Right renal pelvis (tissue), 4 donors: ENCODE results near the gene DGKB. TPM values are rescaled to one million over a fixed set of nuclear protein-coding genes. Genes with fewer than 3 reads are reported as not detected.

Experiments
- DNase-seq, 4 donors: peaks; one replicate each; pipeline ENCODE4 v3.0.0-alpha.2; 2013; ENCODE audit warnings: low read depth in 4 of 4, low spot score in 3 of 4, missing footprints in 1 of 4
- polyA plus RNA-seq, 4 donors: library from polyadenylated mRNA; unstranded; fragments of 120-200 nt; gene quantifications; one replicate each; pipeline ENCODE4 v1.2.1, GENCODE V29; 2013; ENCODE audit not compliant: insufficient read length in 4 of 4

The DGKB gene
- polyA plus RNA-seq, 4 donors = 2.8 to 3.4 (median 3.1) TPM

DNA sequence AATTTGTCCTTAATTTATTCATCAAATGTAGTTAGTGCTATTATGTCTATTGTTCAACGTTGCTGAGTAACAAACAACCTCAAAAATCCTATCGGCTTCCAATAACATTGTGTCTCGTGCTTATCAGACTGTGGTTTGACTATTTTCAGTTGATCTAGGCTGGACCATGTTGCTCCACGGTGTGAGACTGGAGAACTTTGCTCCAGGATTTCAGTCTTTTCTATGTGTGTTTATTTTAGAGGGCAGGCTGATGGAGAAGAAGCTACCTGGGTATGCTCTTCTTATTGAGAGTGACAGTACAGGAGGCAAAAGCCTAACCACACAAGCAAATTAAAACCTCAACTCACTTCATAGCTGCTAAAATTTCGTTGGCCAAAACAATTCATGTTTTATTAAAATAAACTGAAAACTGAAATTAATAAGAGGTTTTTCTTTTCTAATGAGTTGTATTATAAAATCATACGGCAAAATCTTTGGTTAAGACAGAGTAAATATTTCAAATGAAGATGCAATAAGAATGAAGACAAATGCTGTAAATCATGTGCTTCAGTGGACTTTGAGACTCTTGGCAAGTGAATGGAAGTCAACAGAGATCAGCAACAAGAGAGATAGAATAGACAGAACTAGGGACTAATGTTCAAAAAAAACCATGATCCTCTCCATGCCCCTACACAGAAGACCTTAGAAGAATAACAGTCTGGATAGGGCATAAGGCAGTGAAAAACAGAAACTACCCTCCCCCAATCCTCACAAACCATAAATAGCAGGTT lies 495.1 kb downstream of the DGKB start:
- DNase-seq = no peak

GRCh38 chr7:14403587-14403986 lies 499.0 kb downstream of the DGKB start:
- DNase-seq = no peak

DNA sequence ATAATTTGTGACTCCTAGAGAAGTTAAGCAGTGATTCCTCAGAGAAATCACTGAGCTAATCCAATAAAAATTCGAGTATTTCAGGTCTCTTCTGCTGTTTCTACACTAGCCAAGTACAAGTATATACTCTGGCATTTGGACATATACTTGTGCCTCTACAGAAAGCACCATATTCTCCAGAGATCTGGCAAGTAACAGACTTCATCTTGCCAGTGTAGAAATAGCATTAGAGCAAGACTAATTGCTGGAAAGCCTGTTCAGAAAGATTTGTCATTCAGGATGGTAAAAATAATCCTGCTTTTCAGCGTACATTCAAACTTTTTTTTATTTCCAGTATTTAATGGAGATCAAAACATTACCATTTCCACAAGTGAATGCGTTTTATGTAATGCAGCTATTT lies 502.3 kb downstream of the DGKB start:
- no peak for DNase-seq

- no peak for DNase-seq
Measured at GRCh38 chr7:14398526-14398925, 504.0 kb downstream of the DGKB start.

DNA sequence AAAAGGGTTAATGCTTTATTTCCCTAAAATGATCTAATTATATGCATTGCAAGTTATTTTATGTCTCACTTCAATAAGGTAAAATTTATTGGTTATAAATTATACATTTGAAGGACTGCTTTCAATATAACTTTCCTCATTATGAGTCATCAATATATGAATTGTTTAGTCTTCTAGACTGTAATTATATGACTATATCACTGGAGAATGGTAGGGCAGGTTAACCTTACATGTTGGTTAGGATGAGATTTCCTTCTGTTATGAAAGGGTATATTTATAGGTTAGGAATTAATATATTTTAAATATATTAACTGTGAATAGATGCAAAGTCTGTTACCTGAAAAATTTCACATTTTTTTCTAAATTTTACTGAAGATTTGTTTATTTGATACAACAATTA lies 506.7 kb downstream of the DGKB start:
- no peak for DNase-seq

GRCh38 chr7:14394786-14395185 lies 507.8 kb downstream of the DGKB start:
- no peak for DNase-seq

- no peak for DNase-seq
Measured at GRCh38 chr7:14389595-14389994, 513.0 kb downstream of the DGKB start.

DNA sequence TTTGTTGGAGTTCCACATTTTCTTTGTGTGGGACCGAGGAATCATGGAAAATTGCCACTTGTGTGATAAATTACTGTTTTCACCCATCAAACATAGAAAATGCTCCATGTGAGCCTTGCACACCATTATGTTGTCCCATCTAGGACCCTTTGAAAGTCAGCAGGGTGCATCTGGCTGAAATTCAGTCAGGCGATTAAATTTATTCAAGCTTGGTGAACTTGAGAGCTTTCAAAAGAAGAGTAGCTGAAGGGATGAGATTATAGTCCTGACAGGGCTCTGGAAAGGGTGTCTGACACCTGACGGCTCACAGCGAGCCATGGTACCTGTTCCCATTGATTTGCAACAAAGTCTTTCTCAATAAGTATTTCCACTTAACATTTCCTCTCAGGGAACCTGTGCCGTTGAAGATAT lies 513.4 kb downstream of the DGKB start:
- no peak for DNase-seq

GRCh38 chr7:14385074-14385473 lies 517.5 kb downstream of the DGKB start:
- DNase-seq = no peak

GRCh38 chr7:14381936-14382335 lies 520.6 kb downstream of the DGKB start:
- no peak for DNase-seq

- no peak for DNase-seq
Measured at GRCh38 chr7:14381306-14381705, 521.2 kb downstream of the DGKB start.

DNA sequence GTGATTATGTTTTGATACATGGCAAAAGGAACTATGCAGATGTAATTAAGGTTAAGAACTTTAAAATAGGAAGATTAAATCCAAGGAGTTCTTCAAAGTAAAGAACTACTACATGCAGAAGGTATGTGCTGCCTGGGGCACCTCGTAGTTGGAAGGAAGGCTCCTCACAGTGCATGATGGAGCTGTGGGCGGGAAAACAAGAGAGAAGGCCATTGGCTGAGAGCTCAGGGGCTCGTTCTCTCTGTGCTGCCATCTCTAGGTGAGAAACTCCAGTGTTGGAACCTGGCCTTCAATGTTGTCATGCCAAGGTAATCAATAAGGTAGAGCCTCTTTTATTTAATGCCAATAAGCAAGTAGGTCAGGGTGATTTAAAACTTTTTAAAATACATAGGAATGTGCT lies 521.7 kb downstream of the DGKB start:
- no peak for DNase-seq

- no peak for DNase-seq
Measured at GRCh38 chr7:14377646-14378266, 524.8 kb downstream of the DGKB start.

GRCh38 chr7:14376711-14377110 lies 525.8 kb downstream of the DGKB start:
- DNase-seq = no peak

- DNase-seq = no peak
Measured at GRCh38 chr7:14375998-14376397, 526.6 kb downstream of the DGKB start.

DNA sequence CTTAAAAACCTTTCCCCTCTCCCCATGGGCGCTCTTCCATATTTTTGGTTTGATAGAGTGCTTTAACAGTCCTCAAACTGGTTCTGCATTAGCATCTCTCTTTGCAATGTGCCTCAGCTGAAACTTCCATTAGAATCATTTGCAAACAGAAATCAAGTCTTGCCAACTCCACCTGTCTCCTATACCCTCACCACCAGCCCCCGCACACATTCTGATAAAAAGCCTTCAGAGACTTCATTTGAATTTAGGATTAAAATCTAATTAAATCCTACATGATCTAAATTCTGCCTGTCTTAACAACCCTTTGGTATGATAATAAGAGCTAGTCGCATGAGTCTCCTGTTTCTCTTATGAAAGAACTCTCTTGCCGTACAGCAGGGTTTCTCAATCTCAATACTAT lies 528.2 kb downstream of the DGKB start:
- DNase-seq = no peak

DNA sequence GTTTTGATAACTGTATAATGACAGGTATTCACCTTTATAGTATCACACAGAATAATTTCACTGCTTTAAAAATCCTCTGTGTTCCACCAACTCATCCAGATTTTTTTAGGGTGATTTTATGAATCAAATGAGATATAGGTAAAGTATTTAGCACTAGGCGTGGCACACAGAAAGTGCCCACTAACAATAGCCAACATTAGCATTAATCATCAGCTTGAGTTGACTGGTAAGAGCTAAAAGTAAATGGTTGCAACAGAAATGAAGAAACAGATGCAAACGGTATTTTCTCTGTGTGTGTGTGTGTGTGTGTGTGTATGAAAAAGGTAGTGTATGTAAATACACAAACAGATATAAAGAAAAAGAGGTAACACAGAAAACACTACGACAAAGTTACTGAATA lies 534.3 kb downstream of the DGKB start:
- DNase-seq = no peak

DNA sequence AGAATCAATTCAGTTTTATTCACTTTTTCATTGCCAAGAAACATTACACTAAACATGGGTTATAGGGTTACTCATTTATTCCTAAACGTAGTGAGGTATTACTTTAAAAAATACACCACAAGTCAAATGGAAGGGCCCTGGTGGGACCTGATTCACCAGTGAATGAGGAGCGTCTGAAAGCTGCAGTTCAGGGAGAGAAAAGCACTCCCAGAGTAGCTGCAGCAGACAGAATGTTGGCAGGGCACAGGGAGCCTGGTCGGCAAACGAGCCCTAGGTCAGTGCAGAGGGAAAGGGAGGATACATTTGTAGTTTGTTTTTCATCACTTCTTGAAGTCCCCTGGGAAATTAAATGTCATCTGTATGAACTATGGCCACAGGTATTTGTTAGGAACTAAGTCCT lies 551.4 kb downstream of the DGKB start:
- no peak for DNase-seq

DNA sequence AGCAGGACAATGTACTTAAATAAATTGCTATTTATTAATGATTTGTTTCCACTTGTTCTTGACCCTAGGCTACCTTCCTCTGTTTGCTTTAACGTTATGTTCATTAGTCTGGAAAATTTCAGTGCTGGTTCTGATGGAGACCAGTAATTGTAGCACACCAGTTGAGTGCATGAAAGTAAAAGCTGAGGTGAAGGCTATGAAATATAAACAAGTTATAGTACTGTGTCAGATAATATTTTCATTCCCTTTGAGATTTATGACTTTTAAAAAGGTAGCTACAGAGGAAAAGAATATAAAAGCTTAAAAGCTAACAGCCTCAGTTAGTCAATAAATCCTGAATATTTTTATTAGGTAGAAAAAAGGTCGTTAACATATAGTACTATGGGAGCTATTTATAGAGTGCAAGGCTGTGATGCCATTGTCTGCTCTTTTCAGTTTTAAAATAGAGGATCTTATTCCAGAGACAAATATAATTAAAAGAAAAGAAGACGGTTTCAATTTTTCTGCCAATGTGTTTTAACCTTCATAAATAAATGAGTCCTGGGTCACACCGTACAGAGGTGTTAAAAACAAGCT lies 561.3 kb downstream of the DGKB start:
- DNase-seq = no peak

- DNase-seq = no peak
Measured at GRCh38 chr7:14340393-14341074, 562.0 kb downstream of the DGKB start.

GRCh38 chr7:14339861-14340260 lies 562.7 kb downstream of the DGKB start:
- no peak for DNase-seq

DNA sequence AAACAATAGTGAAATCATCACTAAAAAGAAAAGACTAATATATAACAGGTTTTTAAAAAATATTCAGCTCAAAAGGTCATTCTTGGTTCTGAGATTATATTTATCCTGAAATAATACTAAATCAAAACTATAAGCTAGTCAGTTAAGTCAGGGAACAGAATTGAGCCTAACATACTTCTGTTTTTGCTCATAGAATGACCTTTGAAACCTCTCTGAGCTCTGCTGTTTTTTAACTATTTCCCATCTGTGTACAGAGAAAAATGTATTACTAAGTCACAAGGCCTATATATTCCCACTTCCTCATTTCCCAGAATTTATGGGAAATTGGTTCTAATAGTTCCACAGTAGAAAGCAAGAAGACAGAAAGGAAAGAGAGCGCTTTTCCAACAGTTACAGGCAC lies 566.3 kb downstream of the DGKB start:
- DNase-seq = no peak
